GM18505 (cell line): ENCODE data around the gene PLGRKT.
A peak's percentile ranks its signal among the peaks of the same experiment; 100 is the strongest.

Experiments used
- ATAC-seq: cut with Tn5 transposase; IDR thresholded peaks from one replicate; pipeline ENCODE4 v1.9.1; 2021; ENCODE audit not compliant: unreplicated experiment
- POLR2A ChIP-seq: IDR thresholded peaks from 4 replicates; pipeline ENCODE4 v1.6.1; 2011; ENCODE audit warnings: borderline replicate concordance; ENCODE audit not compliant: insufficient read depth, insufficient read length; ENCODE audit errors: extremely low read depth

PLGRKT gene

DNA sequence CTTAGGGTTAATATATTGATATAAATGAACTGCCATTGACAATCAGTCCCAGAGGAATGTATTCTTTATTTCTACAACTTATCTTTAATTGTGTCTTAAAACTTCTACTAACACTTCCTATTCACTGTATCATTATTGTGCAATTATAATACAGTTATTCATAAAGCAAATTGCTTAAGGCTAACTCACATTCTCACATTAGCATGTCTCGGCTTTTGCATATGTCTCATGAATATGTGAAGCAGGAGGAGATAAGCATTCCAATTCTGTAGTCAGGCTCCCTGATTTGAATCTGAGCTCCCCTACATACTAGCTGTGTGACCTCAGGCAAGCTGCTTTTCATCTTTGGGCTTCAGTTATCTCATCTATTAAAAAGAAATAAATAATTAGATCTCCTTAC, 45.4 kb downstream of the PLGRKT start:
- no peak for TF ChIP-seq POLR2A
- ATAC-seq, result no peak

GRCh38 chr9:5389109-5389732, 48.5 kb downstream of the PLGRKT start:
- ATAC-seq, result peak; percentile 79
- TF ChIP-seq POLR2A, result no peak

GRCh38 chr9:5388026-5388819, 49.5 kb downstream of the PLGRKT start:
- no peak for ATAC-seq
- TF ChIP-seq POLR2A, result no peak

DNA sequence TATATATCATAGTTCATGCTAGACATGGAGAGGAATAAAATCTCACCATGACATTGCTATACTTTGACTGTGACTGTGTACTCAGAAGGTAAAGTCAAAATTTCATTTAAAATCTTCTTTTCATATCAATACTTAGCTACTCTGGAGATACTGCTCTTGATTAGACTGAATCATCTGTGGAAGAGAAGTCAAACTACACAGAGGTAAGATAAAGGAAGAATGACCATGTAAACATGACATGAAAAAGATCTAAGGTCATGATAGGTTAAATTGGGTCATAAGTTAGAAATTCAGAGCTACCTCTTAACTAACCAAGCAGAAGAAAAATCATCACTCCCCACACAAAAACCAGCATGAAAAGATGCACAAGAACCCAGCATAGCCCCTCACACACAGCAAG, 53.3 kb downstream of the PLGRKT start:
- TF ChIP-seq POLR2A, result no peak
- ATAC-seq, result no peak

DNA sequence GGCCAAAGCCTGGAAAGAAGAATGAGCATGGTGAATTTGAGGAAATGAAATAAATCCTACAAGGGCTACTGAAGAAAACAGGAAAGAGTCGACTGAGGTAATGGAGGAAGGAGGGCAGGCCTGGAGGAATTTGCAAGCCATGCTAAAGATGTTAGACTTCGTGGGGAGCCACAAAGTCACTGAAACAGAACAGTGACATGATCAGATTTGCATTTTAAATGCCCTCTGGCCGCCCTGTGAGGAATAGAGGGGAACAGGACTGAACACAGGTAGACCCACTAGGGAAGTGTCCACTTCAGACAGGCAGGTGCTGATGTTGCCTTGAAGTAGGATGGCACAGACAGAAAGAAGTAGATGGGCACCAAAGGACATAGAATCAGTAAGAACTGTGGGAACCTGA, 55.2 kb downstream of the PLGRKT start:
- TF ChIP-seq POLR2A, result no peak
- ATAC-seq, result no peak

- no peak for TF ChIP-seq POLR2A
- no peak for ATAC-seq
These were observed 61.8 kb downstream of the PLGRKT start for GRCh38 chr9:5375790-5376477.

DNA sequence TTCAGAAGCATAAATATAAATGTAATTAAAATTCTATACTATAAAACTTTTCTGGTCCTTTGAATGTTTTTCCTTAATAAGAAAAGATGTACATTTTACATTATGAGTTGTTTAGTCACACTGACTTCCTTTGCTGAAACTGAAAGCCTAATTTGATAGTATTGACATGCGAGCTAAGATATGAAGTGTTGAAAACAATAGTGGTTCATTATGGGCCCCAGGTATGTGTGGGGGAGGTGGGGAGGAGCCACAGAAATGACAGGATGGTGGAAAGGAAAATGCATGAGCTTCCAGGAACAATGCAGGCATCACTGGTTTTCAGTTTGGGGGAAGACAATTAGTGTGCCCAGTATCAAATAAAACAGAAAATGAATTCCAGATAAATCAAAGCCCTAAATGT, 62.6 kb downstream of the PLGRKT start:
- ATAC-seq, result peak; percentile 64

GRCh38 chr9:5364294-5365024, 73.3 kb downstream of the PLGRKT start:
- no peak for TF ChIP-seq POLR2A
- ATAC-seq, result peak; percentile 84

More for the DNA sequence above, 62.6 kb downstream of the PLGRKT start:
- TF ChIP-seq POLR2A, result no peak

GRCh38 chr9:5361326-5362010, 76.3 kb downstream of the PLGRKT start:
- TF ChIP-seq POLR2A, result no peak
- ATAC-seq, result no peak

DNA sequence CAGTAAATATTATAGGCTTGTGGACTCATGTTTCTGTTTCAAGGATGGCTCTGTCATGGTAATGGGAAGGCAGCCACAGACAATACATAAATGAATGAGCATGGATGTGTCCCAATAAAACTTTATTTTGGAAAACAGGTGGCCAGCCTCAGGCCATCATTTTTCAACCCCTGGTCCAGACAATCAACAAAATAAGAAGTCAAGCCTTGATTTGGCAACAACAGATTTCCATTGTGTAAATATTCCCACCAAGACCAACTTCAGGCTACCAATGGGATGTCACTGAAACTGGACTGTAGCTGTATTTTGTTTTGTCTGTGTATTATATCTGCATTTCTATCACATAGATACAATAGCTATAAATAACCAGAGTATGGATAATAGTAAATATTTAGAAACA, 77.4 kb downstream of the PLGRKT start:
- no peak for ATAC-seq
- no peak for TF ChIP-seq POLR2A

DNA sequence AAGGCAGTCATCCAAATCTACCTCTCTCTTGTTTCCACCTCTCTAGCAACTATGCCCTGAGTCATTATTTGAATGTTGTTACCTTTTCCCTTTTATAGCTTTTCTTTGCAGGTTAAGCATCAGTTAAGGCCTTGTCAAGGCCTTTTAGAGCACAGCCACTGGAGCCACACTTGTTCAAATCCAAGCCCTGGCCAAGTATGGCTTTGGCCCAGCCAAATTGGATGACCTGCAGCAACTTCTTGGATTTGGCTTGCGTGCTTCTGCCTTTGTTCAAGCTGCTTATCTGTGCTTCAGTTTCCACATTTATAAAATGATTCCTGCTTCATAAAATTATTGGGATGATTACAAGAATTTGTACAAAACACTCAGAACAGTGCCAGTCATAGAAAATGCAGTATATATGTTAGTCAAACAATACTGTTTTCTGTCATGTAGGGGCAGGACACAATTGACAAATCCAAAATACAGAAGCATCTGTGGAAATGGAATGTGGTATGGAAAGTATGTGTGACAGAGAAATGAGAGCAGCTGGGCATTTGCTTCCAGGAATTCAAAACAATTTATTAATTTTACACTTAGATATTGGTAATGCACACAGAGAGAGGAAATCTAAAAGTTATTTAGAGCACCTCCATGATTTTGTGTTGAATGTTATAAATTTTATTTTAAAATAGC, 80.2 kb downstream of the PLGRKT start:
- no peak for ATAC-seq
- no peak for TF ChIP-seq POLR2A

GRCh38 chr9:5355817-5356216, 81.9 kb downstream of the PLGRKT start:
- TF ChIP-seq POLR2A, result no peak
- no peak for ATAC-seq
